ENCODE results near the gene PCOLCE2.
"Not testable (repeated sequence)": the region's sequence is repeated elsewhere in the genome, so short reads cannot be mapped to it uniquely, and the experiment has no call there.

PCOLCE2 gene

GRCh38 chr3:142898346-142899213 is 9.7 kb upstream of the PCOLCE2 start:
- no peak for DNase-seq

DNA sequence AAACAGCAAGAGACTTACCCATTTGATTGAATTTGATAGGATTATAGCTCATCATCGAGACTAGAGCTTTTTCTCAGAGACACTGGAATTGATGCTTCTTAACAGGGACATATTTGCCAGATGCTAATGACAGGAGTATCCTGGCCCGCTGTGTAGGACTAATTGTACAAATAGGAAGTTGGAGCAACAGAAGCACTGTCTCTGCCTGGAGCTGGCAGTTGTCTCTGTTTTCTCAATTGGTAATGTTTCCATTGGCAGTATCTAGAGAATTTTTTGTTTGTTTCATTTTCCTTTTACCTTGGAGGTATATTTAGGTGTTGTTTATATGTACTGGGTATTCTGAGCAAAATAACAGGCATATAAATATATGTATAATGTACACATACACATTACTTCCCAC is 8.9 kb upstream of the PCOLCE2 start:
- no peak for DNase-seq

GRCh38 chr3:142896996-142897395 is 8.1 kb upstream of the PCOLCE2 start:
- no peak for DNase-seq

DNA sequence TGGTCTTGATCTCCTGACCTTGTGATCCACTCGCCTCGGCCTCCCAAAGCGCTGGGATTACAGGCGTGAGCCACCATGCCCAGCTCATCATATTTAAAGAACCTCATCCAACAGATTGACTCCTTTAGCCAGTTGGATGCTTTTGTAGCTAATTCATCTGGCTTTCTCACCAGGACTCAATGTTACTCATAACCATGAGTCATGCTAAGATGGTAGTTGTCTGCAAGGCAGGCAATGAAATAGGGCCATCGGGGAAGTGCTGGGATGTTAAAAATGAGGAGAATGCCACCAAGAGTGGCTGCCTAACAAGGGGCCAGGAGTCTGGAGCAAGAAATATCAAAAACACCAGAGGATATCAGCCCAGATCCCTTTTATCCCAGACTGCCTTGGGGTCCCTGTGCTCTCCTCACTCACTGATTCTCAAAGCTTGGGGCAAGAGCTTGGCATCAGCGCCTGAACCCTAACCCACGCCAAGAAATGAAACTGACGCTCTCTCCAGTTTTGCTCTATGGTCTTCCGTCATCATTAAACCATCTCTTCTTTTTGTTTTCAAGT is 7.4 kb upstream of the PCOLCE2 start:
- no peak for DNase-seq

DNA sequence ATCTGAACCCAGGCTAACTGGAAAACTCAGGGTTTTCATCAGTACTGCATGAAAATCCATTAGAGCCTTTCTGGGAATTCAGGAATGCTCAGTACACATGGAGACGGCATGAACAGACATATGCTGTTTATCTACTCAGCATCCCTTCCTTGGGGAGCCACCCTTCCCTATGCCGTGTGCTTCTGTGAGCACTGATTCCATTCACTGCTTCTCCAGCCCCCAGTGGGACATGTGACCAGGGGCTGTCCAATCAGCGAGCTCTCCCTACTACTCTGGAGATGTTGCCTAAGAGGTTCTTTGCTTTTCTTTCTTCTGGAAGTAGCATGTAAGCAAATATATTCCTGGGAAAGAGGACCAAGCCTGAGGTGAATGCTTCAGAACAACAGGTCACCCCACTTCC is 5.6 kb upstream of the PCOLCE2 start:
- no peak for DNase-seq

DNA sequence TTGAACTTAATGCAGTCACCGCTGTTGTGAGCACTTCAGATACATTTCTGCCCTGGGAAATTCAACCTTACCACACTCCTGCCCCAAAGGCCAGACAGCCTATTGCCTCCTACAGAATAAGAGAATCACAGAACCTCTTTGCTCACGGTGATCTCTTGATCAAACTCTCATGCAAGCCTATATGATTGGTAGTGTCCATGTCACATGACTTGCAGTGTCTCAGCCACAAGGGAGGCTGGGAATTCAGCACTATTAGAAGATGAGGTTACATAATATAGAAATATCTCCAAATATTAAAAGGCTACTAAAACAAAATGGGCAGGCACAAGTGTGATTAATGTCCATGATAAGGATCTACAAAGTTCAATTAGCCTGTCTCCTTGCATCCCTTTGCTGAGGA is 3.8 kb upstream of the PCOLCE2 start:
- no peak for DNase-seq

- DNase-seq, result no peak
Observed at GRCh38 chr3:142890592-142890991, 1.7 kb upstream of the PCOLCE2 start.

DNA sequence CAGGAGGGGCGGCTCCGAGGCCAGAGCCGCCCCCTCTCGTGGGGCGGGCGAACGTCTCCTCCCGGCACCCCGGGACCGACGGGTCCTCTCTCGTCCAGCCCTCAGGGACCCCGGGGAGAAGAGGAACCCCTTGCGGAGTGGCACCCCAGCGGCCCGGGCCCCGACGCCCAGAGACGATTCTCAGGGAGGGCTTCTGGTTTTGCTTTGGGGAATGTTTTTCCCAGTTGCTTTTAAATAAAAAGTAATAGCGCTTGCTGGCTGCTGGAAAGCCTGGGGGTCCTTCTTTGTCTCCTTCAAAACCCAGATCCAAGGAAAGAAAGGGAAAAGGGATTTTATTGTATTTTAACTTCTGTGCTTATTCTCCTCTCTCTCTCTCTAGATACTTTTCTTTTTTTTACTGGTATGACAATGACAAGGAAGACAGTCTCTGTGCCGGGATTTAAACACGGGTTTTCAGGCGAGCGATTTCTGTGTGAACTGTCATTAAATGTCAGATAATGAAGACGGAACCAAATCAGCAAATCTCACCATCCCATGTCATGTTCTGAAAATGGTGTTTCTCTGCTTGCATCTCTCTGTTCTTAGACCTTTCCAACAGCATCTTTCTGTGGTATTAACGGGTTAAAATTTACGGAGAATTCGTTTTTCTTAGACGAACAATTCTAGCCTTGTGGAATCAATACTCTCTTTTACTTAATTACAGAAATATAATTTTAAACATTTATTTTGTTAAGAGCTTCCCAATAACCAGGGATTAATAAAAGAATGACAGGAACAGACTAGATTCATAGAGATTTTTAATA is 530 bp upstream of the PCOLCE2 start:
- no peak for DNase-seq

- no peak for DNase-seq
Observed at GRCh38 chr3:142888099-142888480, 793 bp downstream of the PCOLCE2 start.

DNA sequence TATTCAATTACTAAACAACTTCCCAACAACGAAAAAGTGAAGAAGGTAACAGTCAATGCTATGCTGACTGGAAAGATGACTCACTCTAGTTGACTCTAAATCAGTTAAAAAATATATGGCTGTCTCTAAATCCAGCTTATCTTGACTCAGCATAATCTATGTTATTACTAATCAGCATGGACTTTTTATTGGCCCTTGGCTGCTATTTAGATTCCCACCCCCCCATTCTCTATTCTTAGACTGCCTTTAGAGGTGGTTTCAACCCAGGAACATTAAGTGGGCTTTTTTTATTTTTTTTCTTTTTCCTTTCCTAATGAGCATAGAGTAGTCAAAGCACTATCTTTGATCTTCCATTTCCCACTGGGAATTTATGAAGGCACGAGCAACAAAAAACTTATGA is 1.9 kb downstream of the PCOLCE2 start:
- DNase-seq, result no peak

DNA sequence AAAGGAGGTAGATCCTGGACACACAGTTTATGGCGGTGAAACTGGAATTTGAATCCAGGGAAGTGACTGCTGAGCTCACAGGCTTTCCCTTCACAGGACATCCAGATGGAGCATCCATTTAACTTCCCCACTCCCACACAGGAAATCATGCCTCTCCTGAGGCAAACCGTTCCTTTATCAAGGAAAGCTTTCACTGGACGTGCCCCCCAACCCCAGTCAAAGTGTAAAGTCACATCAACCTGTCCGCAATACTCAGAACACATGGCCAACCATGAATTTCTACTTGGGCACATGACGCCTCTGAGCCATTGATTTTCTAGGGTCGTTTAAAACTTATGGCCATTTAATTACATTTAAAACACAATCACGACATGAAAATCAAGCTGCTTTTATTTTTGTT is 2.9 kb downstream of the PCOLCE2 start:
- DNase-seq, result no peak

DNA sequence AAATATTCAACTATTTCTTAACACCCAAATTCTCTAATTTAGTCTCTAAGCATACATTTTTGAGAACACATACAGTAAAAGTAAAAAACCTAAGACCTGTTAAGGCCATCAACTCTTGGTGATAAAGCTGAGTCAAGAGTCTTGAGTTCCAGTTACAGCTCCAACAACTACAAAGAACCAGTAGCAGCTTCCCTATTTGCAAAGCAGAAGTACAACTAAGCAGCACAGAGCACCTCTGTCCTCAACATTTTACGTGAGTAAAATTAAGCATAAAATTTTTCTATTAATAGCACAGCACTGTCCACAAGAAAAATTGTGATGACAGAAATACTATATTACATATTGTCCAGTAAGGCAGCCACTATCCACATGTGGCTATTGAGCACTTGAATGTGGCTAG is 4.4 kb downstream of the PCOLCE2 start:
- DNase-seq, result no peak

DNA sequence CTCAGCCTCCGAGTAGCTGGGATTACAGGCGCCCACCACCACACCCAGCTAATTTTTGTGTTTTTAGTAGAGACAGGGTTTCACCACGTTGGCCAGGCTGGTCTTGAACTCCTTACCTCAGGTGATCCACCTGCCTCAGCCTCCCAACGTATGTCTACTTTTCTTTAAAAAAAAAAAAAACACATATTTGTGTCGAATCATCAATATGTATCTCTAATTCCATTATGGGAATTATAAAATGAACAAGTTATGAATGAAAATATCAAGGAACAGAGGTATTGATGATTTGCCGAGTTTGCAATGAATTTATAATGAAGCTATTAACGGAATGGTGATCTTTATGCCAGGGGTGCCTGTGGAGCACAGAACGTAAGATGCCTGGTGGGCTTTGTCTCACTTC is 5.3 kb downstream of the PCOLCE2 start:
- DNase-seq, result not testable (repeated sequence)

- DNase-seq, result no peak
Observed at GRCh38 chr3:142881445-142882224, 7.2 kb downstream of the PCOLCE2 start.

GRCh38 chr3:142878649-142879300 is 10.1 kb downstream of the PCOLCE2 start:
- no peak for DNase-seq

DNA sequence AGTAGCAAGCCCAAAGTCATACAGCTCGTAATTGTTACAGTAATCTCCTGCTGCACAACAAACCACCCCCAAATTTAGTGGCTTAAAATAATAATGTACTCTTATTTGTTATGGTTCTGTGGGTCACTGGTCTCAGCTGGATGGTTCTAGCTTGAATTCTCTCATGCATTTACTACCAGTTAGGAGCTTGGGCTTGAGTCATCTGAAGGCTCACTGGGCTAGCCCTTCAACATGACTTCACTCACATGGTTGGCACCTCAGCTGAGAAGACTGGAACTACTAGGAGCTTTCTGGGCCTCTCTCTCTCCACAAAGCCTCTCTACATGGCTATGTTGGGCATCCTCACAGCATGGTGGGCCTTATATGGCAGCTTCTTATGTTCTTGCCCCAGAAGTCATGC is 12.5 kb downstream of the PCOLCE2 start:
- DNase-seq, result no peak

GRCh38 chr3:142875583-142876207 is 13.2 kb downstream of the PCOLCE2 start:
- no peak for DNase-seq

DNA sequence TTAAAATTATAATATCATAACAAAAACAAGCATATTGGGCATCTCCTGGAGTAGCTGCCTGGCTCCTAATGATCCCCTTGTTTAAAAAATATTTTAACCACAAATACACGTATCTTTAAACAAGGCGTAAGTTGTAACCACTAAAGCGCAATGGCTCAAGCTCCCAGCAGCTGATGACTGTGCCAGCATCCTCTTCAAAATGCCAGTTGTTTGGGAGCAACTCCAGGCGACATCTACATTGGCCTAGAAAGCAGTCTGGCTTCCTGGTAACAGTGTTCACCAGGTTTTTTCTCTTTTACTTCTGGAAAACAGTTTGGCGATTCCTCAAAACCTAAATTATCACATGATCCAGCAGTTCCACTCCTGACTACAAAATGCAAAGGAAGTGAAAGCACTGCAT is 13.8 kb downstream of the PCOLCE2 start:
- no peak for DNase-seq

DNA sequence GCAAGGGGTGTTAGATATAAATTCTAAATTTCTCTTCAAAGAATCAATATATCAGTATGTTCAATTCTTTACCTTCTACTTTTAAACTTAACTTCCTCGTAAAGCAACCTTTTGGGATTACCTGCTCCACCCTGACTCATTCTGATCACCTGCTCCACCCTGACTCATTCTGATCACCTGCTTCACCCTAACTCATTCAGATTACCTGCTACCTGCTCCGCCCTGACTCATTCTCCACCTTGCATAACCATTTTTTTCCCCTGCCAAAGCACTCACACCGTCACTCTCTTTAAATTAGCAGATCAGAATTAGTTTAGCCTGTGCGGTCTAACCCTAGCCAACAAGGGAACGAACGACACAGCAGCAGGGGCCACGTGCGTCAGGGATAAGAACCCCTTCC is 20.5 kb downstream of the PCOLCE2 start:
- DNase-seq, result not testable (repeated sequence)

DNA sequence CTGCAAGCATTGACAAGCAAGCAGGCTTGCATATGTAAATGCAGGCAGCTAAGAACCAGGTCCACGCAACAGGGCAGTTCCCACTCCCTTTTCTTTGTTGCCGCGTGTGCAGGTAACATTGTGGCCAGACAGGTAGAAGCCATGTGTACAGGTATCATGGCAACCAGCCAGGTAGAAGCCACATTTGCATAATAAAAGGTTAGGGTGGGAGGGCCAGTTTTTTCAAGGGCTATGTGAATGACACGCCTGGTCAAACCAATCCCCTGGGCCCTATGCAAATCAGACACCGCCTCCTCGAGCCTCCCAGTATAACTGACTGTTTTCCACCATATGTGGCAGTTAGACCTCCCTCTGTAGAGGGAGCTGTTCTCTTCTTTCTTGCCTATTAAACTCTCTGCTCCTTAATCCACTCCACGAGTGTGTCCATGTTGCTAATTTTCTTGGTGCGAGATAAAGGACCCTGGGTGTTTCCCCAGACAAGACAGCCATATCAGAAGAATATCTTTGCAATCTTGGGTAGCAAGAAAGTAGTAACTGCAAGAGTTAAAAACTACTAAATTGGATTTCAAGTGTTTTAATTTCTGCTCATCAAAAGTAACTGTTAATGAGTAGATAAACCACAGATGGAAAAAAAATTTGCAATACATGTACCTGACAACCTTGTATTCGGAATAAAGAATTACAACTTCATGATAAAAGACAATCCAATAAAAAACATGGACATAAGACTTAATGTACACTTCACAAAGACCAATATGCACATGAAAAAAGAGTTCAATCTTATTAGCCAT is 21.8 kb downstream of the PCOLCE2 start:
- no peak for DNase-seq

Measured in CD4-positive, alpha-beta T cell treated with Interferon gamma for 1 hour (primary cell).